ENCODE results near the gene RAB4B.

RAB4B gene

GRCh38 chr19:40799558-40800338, 21.7 kb downstream of the RAB4B start:
- TF ChIP-seq POLR2AphosphoS5 (IDR thresholded peaks at IDR 0.05; ENCODE audit: low read depth, low read length) (no peak), SIN3A (IDR thresholded peaks at IDR 0.05; ENCODE audit: borderline replicate concordance, insufficient read depth, low read length) (no peak)

- TF ChIP-seq REST (IDR thresholded peaks at IDR 0.05; ENCODE audit: insufficient read depth in 1 of 2, low read depth in 2 of 2, low read length in 2 of 2) (no peak), POLR2AphosphoS5 (IDR thresholded peaks at IDR 0.05; ENCODE audit: low read depth, low read length) (no peak), SIN3A (IDR thresholded peaks at IDR 0.05; ENCODE audit: borderline replicate concordance, insufficient read depth, low read length) (no peak), FOXP2 (optimal IDR thresholded peaks at IDR 0.05; ENCODE audit: borderline replicate concordance, extremely low read depth, extremely low read length, insufficient read depth) (no peak), TAF1 (IDR thresholded peaks at IDR 0.05; ENCODE audit: borderline replicate concordance, insufficient read depth, low read length) (no peak)
These were observed 22.4 kb downstream of the RAB4B start for GRCh38 chr19:40800339-40800996.

GRCh38 chr19:40800997-40801377, 22.9 kb downstream of the RAB4B start:
- TF ChIP-seq FOXP2 (optimal IDR thresholded peaks at IDR 0.05; ENCODE audit: borderline replicate concordance, extremely low read depth, extremely low read length, insufficient read depth) (no peak), TAF1 (IDR thresholded peaks at IDR 0.05; ENCODE audit: borderline replicate concordance, insufficient read depth, low read length) (no peak), POLR2AphosphoS5 (IDR thresholded peaks at IDR 0.05; ENCODE audit: low read depth, low read length) (no peak), REST (IDR thresholded peaks at IDR 0.05; ENCODE audit: insufficient read depth in 1 of 2, low read depth in 2 of 2, low read length in 2 of 2) (no peak), SIN3A (IDR thresholded peaks at IDR 0.05; ENCODE audit: borderline replicate concordance, insufficient read depth, low read length) (no peak)

GRCh38 chr19:40801426-40802299, 23.6 kb downstream of the RAB4B start:
- TF ChIP-seq POLR2AphosphoS5 (IDR thresholded peaks at IDR 0.05; ENCODE audit: low read depth, low read length) = 0 out of 2 replicates have a peak, but pooled peaks have one; percentile 34
- no peak for TF ChIP-seq SIN3A (IDR thresholded peaks at IDR 0.05; ENCODE audit: borderline replicate concordance, insufficient read depth, low read length)

- TF ChIP-seq SIN3A (IDR thresholded peaks at IDR 0.05; ENCODE audit: borderline replicate concordance, insufficient read depth, low read length) (no peak), REST (IDR thresholded peaks at IDR 0.05; ENCODE audit: insufficient read depth in 1 of 2, low read depth in 2 of 2, low read length in 2 of 2) (no peak), TAF1 (IDR thresholded peaks at IDR 0.05; ENCODE audit: borderline replicate concordance, insufficient read depth, low read length) (no peak), POLR2AphosphoS5 (IDR thresholded peaks at IDR 0.05; ENCODE audit: low read depth, low read length) (no peak), FOXP2 (optimal IDR thresholded peaks at IDR 0.05; ENCODE audit: borderline replicate concordance, extremely low read depth, extremely low read length, insufficient read depth) (no peak)
These were observed 24.5 kb downstream of the RAB4B start for GRCh38 chr19:40802300-40803169.
